Activated CD4-positive, alpha-beta T cell treated with anti-CD3 and anti-CD28 coated beads, Interleukin-2, amount 50 U/mL, for 16 hours (primary cell): ENCODE data around the gene KAT5.
"Not testable (repeated sequence)": the region's sequence is repeated elsewhere in the genome, so short reads cannot be mapped to it uniquely, and the experiment has no call there.

Experiments
- DNase-seq: peaks from one replicate; pipeline ENCODE4 v3.0.0-alpha.2; 2020

KAT5 gene

GRCh38 chr11:65745049-65745448 is 33.0 kb downstream of the KAT5 start:
- DNase-seq = no peak

- DNase-seq = not testable (repeated sequence)
These were observed 50.1 kb downstream of the KAT5 start for GRCh38 chr11:65762169-65762568.

- not testable (repeated sequence) for DNase-seq
These were observed 50.8 kb downstream of the KAT5 start for GRCh38 chr11:65762816-65763215.

DNA sequence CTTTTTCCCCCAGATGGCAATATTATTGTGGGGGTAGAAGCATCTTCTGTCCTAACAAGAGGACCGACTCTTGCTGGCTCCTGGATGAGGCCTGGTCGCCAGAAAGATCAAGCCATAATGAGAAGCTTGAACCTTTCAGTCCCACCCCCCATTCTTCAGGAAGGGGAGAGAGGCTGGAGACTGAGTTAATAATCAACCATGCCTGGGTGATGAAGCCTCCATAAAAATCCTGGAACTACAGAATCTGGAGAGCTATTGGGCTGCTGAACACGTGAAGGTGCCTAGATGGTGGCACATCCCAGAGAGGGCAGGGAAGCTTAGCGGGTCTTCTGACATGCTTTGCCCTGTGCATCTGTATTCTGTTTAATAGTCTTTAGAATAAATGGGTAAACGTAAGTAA is 52.4 kb downstream of the KAT5 start:
- DNase-seq = no peak

GRCh38 chr11:65766535-65766934 is 54.5 kb downstream of the KAT5 start:
- DNase-seq = peak; percentile 33

DNA sequence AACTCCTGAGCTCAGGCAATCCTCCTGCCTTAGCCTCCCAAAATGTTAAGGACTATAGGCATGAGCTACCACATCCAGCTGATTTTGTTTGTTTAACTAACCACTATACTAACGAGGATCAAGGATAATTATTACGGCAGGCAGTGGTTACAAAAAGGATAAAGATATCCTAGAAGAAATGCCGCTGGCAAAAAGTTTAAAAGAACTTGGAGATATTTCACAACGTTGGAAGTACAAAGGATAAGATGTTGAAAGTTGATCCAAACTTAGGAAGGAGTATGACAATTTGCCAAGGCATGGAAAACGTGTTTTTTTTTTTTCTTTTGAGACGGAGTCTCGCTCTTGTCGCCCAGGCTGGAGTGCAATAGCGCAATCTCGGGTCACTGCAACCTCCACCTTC is 55.4 kb downstream of the KAT5 start:
- no peak for DNase-seq

- DNase-seq = not testable (repeated sequence)
These were observed 55.8 kb downstream of the KAT5 start for GRCh38 chr11:65767806-65768205.
